NCI-H524 (cell line): ENCODE data around the gene TDRD7.

Experiments used
- DNase-seq, 2 experiments: peaks; one replicate each; lab custom pipeline; 2025; lab: John Stamatoyannopoulos, UW

The TDRD7 gene

GRCh38 chr9:97387936-97388684 lies 23.8 kb upstream of the TDRD7 start:
- DNase-seq = no peak

DNA sequence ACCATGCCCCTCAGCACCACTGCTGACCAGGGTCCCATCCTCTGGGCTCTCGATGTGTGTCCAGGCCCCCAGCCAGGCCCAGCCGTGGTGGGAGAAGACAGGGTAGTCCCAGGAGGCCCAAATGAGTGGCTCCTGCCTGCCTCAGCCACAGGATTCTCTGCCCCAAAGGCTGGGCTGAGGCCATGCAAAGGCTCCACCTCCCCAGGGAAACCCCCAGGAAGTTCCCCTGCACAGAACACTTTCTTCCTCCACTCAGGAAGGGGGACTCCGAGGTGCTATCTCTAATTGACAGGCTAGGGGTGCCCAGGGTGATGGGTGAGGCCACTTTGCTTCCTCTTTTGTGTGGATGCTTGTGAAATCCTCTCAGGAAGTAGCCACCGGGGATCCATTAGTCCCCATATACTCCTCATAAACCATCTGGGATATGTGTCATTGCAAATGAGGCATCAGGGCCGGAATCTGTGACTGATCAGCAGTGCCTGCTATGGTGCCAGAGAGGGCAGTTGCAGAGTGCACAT lies 23.1 kb upstream of the TDRD7 start:
- no peak for DNase-seq

GRCh38 chr9:97389249-97389648 lies 22.6 kb upstream of the TDRD7 start:
- peak in 1 of 2 experiments; percentile 14 for DNase-seq

GRCh38 chr9:97390791-97391406 lies 21.0 kb upstream of the TDRD7 start:
- DNase-seq = peak in 1 of 2 experiments; percentile 11

DNA sequence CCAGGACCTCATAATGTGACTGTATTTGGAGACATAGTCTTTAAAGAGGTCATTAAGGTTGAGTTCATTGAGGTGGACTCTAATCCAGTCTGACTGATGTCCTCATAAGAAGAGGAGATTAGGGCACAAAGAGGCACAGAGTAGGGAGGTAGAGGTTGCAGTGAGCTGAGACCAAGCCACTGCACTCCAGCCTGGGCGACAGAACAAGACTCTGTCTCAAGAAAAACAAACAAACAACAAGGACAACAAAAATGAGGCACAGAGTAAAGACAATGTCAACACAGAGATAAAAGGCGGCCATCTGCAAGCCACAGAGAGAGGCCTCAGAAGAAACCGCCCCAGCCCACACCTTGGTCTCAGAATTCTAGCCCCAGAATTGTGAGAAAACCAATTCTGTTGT lies 17.0 kb upstream of the TDRD7 start:
- DNase-seq = no peak

GRCh38 chr9:97395745-97396144 lies 16.2 kb upstream of the TDRD7 start:
- DNase-seq = no peak

DNA sequence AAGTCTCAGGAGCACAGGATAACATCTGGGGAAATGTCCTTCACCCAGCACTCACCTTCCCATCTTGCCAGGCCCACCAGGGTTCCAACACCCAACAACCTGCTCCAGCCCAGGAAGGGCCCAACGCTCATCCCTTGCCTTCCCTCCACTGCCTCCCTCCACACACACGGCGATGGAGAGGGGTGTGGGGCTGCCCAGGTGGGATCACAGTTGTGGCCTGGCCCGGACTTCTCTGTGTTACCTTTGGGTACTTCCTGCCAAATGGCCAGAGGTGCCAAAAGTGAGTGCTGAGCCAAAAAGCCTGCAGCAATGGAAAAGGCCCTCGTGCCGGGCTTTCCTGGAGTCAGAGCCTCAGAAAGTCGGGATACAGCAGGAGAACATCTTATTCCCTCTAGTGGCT lies 15.6 kb upstream of the TDRD7 start:
- no peak for DNase-seq

DNA sequence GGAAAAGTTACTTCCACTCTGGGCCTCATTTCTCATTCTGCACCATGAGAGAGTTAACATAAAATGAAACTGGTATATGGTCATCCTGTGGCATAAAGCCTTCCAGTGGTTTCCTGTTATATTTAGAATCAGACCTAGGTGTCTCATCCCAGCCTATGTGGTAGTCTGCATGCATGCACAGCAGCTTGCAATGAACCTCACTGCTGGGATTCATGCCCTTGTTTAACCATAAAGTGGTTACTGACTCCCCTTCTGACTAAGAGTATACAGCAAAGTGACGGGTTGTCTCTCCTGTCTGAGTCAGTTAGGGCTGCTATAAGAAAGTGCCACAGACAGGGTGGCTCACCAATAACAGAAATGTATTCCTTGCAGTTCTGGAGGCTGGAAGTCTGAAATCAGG lies 14.7 kb upstream of the TDRD7 start:
- no peak for DNase-seq

DNA sequence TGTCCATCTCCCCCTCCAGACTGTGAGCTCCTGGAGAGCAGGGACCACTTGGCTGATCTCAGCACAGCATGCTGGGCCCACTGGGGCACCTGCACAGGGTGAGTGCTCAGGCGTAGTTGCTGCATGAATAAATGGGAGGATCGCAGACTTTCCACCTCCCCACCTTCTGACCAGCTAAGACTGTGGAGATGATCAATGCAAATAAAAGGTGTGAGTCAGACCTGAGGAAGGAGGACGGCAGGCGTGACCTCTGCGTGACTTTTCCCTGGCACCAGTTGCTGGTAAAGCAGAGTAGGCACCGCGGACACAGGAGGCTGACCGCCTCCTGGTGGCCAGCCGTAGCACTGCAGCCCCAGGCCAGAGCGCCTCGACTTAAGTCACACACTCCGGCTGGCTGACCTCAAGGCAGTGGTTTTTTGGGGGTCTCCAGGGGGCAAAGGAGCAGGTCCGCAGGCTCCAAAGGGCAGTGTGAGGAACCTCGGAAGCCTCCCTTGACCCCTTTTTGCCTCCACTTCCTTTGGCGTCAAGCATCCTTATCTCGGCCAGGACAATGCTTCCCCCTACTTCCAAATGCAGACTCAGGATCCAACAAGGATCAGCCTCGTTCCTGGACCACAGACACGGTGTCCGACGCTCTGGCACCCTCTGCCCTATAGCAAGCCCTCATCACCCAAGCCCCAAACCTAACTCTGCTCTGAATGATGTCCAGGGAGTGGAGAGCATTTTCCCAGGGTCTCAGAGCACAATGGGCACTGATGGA lies 12.7 kb upstream of the TDRD7 start:
- DNase-seq = peak; percentile 14 to 59

DNA sequence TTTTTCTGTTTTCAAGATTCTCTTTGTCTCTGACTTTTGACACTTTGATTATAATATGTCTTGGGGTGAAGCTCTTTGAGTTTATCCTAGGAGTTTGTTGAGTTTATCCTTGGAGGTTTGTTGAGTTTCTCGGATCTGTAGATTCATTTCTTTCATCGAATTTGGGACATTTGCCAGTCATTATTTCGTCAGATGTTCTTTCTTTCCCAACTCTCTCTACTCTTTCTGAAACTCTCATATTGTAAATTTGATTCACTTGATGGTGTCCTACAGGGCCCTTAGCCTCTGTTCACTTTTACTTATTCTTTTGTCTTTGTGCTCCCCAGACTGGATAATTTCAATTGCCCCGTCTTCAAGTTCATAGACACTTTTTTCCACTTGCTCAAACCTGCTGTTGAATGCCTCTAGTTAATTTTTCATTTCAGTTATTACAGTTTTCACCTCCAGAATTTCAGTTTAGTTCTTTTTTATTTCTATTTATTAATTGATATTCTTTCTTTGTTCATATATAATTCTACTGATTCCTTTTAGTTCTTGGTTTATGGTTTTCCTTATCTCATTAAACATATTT lies 8.1 kb upstream of the TDRD7 start:
- no peak for DNase-seq

GRCh38 chr9:97405551-97405950 lies 6.3 kb upstream of the TDRD7 start:
- no peak for DNase-seq

DNA sequence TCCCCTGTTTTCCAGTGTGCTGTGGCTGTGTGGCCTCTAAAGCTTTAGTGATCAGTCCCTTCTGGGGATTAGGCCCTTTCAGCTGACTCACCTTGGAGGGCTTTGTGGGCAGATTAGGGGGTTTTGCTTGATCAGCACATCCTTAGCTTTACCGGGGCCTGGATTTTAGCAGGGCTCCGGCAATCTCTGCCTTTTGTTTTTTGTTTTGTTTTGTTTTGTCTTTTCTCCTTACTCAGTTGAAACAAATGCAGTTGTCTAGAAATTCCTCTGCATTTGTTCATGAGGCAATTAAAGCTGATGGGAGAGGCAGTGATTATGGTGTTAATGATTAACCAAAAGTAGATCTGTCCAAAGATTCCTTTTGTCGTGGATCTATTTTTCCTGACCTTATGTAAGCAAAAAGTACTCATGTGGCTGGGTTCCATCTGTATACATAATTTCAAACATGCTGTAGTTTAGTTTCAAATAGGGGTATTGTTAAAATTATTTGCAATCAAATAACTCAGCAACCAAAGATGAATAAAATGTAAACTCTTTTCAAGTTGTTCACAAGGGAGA lies 5.2 kb upstream of the TDRD7 start:
- no peak for DNase-seq

DNA sequence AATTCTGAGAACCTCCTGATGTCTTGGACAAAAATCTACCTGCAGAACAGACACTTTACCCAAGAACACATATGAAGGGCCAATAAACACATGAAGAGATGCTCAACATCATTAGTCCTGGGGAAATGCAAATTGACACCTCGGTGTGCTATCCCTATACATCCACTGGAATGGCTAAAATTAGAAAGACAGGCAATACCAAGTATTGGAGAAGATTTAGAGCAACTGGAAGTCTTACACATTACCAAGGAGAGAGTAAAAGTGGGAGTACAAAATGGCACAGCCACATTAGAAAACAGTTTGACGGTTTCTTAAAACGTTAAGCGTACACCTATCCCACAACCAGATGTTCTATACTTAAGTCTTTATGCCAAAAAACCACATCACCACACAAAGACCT lies 3.3 kb upstream of the TDRD7 start:
- no peak for DNase-seq

GRCh38 chr9:97411440-97411788 lies 482 bp upstream of the TDRD7 start:
- DNase-seq = no peak

- DNase-seq = no peak
These were observed 910 bp downstream of the TDRD7 start for GRCh38 chr9:97412626-97413385.

DNA sequence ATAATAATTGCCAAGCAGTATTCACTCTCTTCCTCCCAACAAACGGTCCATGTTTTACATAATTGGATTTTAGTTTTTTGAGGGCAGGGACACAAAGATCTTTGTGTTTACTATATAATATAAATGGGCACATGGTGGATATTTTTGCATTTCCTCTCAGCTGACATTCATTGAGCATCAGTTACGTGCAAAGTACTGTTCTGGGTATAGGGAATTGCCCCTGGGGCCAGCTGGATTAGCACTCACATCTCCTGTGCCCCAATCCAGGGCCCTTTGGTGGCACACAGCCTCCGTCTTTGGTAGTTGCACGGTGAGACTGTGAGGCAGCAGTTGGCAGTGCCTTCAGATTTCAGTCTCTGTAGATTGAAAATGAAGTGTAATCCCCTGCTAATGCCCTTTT lies 1.6 kb downstream of the TDRD7 start:
- peak in 1 of 2 experiments; percentile 20 for DNase-seq

DNA sequence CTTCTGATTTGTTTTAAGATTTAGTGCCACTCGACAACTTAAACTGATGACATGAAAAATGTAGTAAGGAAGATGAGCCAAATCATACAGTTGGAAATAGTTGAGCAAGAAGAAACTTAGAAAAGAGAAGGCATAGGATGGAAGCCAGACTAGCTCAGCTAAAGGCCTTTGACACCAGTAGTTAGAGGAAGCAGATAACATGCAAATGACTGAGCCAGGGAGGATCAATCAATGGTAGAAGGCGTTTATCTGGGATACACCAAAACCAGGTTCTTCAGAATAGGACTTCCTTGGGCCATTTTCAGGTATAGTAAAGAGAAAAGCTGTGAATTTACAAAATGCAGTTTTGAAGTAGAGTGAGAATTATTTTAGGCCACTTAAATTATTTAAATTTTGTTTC lies 3.2 kb downstream of the TDRD7 start:
- no peak for DNase-seq

- no peak for DNase-seq
These were observed 7.0 kb downstream of the TDRD7 start for GRCh38 chr9:97418880-97419279.

- no peak for DNase-seq
These were observed 7.5 kb downstream of the TDRD7 start for GRCh38 chr9:97419309-97419867.

GRCh38 chr9:97425336-97425972 lies 13.6 kb downstream of the TDRD7 start:
- no peak for DNase-seq

GRCh38 chr9:97425973-97426336 lies 14.1 kb downstream of the TDRD7 start:
- no peak for DNase-seq
